Endothelial cell of umbilical vein (primary cell): Measurements from ENCODE around the gene NLGN1. TPM values are rescaled to one million over a fixed set of nuclear protein-coding genes. Genes with fewer than 3 reads are reported as not detected.
"Not testable (repeated sequence)": the region's sequence is repeated elsewhere in the genome, so short reads cannot be mapped to it uniquely, and the experiment has no call there.

Source experiments
- BruUV-seq: library from RNA; stranded (reverse); fragments of 400-500 nt; replicated peaks from 2 replicates; lab custom pipeline; 2021; lab: Mats Ljungman, UMichigan
- CTCF ChIA-PET: fragments of 300-600, 350-600 bp; sonication (Branson Sonifier 250); formaldehyde crosslinking; loops from one replicate; lab custom pipeline; 2021; ENCODE audit warnings: antibody characterized with exemption, inconsistent platforms; lab: Charles Lee
- POLR2A ChIA-PET: fragments of 300-600, 350-600 bp; sonication (Branson Sonifier 250); formaldehyde crosslinking; loops from one replicate; lab custom pipeline; 2021; ENCODE audit warnings: antibody characterized with exemption, inconsistent platforms; lab: Charles Lee
- DNase-seq: peaks from one replicate; pipeline ENCODE4 v3.0.0-alpha.2; 2011; ENCODE audit warnings: low read depth, low spot score
- FAIRE-seq: peaks from 2 replicates; lab custom pipeline; 2011; peaks lifted over from hg19 to GRCh38; lab: Jason Lieb, UNC
- H2AFZ ChIP-seq: 2 replicates; pipeline ENCODE4 v1.6.0; 2012; ENCODE audit warnings: low read depth, low read length, control low read depth, inconsistent platforms
- H3K27ac ChIP-seq: 2 replicates; pipeline ENCODE4 v1.5.1; 2011; ENCODE audit warnings: low read depth, mild to moderate bottlenecking, control low read depth, low read length, moderate library complexity; ENCODE audit not compliant: insufficient read depth
- H3K27me3 ChIP-seq, 2 experiments: 2 replicates each; pipeline versions ENCODE4 v1.6.0 to v1.6.1; 2011; ENCODE audit warnings: low read length in 2 of 2, mixed read lengths in 1 of 2; ENCODE audit not compliant: control insufficient read depth in 2 of 2, insufficient read depth in 2 of 2
- H3K36me3 ChIP-seq, 2 experiments: 2 replicates in 1 of 2; 3 replicates in 1 of 2; pipeline ENCODE4 v1.5.1; 2011; ENCODE audit warnings: low read length in 2 of 2, mild to moderate bottlenecking in 1 of 2, moderate library complexity in 1 of 2; ENCODE audit not compliant: control insufficient read depth in 2 of 2, insufficient read depth in 2 of 2; ENCODE audit errors: extremely low read depth in 1 of 2
- H3K4me1 ChIP-seq: 3 replicates; pipeline ENCODE4 v1.5.1; 2011; ENCODE audit warnings: mild to moderate bottlenecking, low read length; ENCODE audit not compliant: control insufficient read depth, insufficient read depth; ENCODE audit errors: extremely low read depth
- H3K4me2 ChIP-seq: 2 replicates; pipeline ENCODE4 v1.6.1; 2011; ENCODE audit warnings: low read length, control low read depth, mixed read lengths; ENCODE audit not compliant: insufficient read depth
- H3K4me3 ChIP-seq, 3 experiments: fragments of 200-600 bp in 1 of 3; sonication (generic), shearing (Covaris generic) in 1 of 3; replicated peaks in 1 of 3; 2 replicates each; pipeline ENCODE4 v1.5.1; 2011 to 2016; ENCODE audit warnings: control low read depth in 3 of 3, low read length in 3 of 3, mild to moderate bottlenecking in 2 of 3, inconsistent platforms in 1 of 3, low read depth in 1 of 3, moderate library complexity in 1 of 3; ENCODE audit not compliant: insufficient read depth in 1 of 3
- H3K79me2 ChIP-seq: 2 replicates; pipeline ENCODE4 v1.6.0; 2012; ENCODE audit warnings: low read length, inconsistent platforms; ENCODE audit not compliant: control insufficient read depth, insufficient read depth
- H3K9ac ChIP-seq: replicated peaks from 2 replicates; pipeline ENCODE3; 2011; ENCODE audit warnings: low read length, control low read depth; ENCODE audit not compliant: insufficient read depth; ENCODE audit errors: extremely low read depth
- H3K9me1 ChIP-seq: replicated peaks from 3 replicates; pipeline ENCODE4 v1.6.0; 2011; ENCODE audit warnings: mild to moderate bottlenecking, low read length; ENCODE audit not compliant: control insufficient read depth, insufficient read depth; ENCODE audit errors: extremely low read depth
- H3K9me3 ChIP-seq: replicated peaks from 2 replicates; pipeline ENCODE4 v1.5.1; 2012; ENCODE audit warnings: low read length, inconsistent platforms; ENCODE audit not compliant: control insufficient read depth, insufficient read depth
- H4K20me1 ChIP-seq: replicated peaks from 2 replicates; pipeline ENCODE3; 2011; ENCODE audit warnings: mild to moderate bottlenecking, low read length; ENCODE audit not compliant: control insufficient read depth, insufficient read depth; ENCODE audit errors: extremely low read depth
- CTCF ChIP-seq, 2 donors: IDR thresholded peaks; 1 replicate in 1 of 2; 2 replicates in 1 of 2; pipeline ENCODE4 v1.5.1; 2011; ENCODE audit warnings: low read length in 2 of 2, mild to moderate bottlenecking in 2 of 2, moderate library complexity in 2 of 2, control low read depth in 1 of 2, inconsistent platforms in 1 of 2, low read depth in 1 of 2; ENCODE audit not compliant: insufficient read depth in 1 of 2; ENCODE audit errors: extremely low read depth in 1 of 2
- EZH2 ChIP-seq: IDR thresholded peaks from 2 replicates; pipeline ENCODE4 v1.6.1; 2012; ENCODE audit warnings: borderline replicate concordance, low read depth, mild to moderate bottlenecking, moderate library complexity, low read length, inconsistent platforms; ENCODE audit not compliant: severe bottlenecking
- FOS ChIP-seq: IDR thresholded peaks from 2 replicates; pipeline ENCODE4 v1.6.1; 2011; ENCODE audit warnings: mild to moderate bottlenecking, low read length, moderate library complexity, borderline replicate concordance; ENCODE audit not compliant: insufficient read depth
- GATA2 ChIP-seq: IDR thresholded peaks from 2 replicates; pipeline ENCODE4 v1.7.0; 2011; ENCODE audit warnings: low read depth, mild to moderate bottlenecking, moderate library complexity, mixed read lengths, low read length; ENCODE audit not compliant: insufficient read length, insufficient read depth
- JUN ChIP-seq: IDR thresholded peaks from 2 replicates; pipeline ENCODE4 v1.6.1; 2011; ENCODE audit warnings: borderline replicate concordance, low read depth; ENCODE audit not compliant: insufficient read length, insufficient read depth
- MAX ChIP-seq: IDR thresholded peaks from 2 replicates; pipeline ENCODE4 v1.6.1; 2011; ENCODE audit not compliant: insufficient read depth, insufficient read length
- MYC ChIP-seq: IDR thresholded peaks from one replicate; pipeline ENCODE4 v1.6.1; 2011; ENCODE audit warnings: mild to moderate bottlenecking, low read depth, low read length
- POLR2A ChIP-seq: IDR thresholded peaks from 2 replicates; pipeline ENCODE4 v1.6.1; 2012; ENCODE audit warnings: low read depth, mild to moderate bottlenecking, control low read depth, low read length
- POLR2AphosphoS5 ChIP-seq: IDR thresholded peaks from 2 replicates; pipeline ENCODE4 v1.6.1; 2012; ENCODE audit warnings: low read depth, mild to moderate bottlenecking, control low read depth, low read length, moderate library complexity; ENCODE audit not compliant: insufficient read depth
- dilution Hi-C: fragments of 300-500 bp; cut with MboI; formaldehyde crosslinking; loops from one replicate; pipeline ENCODE4 v1.15.0; 2019; ENCODE audit warnings: low sequenced_read_pairs; ENCODE audit not compliant: extremely low pct_ligation_motif_present
- intact Hi-C: fragments of 100-400 bp; cut with micrococcal nuclease; formaldehyde crosslinking; loops from one replicate; pipeline ENCODE4 v1.10.0; 2022
- polyA plus RNA-seq, 4 experiments: library from polyadenylated mRNA; depleted of rRNA in 3 of 4; stranded (reverse) in 3 of 4; unstranded in 1 of 4; fragments of >200 nt; gene quantifications; 2 replicates each; pipeline versions ENCODE4 v1.2.1 to v1.2.3, GENCODE V29; 2011 to 2012; ENCODE audit warnings: missing spikeins in 1 of 4
- total RNA-seq: library from RNA; stranded (reverse); gene quantifications from 2 replicates; pipeline ENCODE4 v1.2.3, GENCODE V29; 2021

The NLGN1 gene
- total and polyA plus RNA-seq, 2 donors (not counting 3 experiments of a cell fraction or from before 2014, with no cell fraction given): 7.9 to 16.3 TPM

- Histone ChIP-seq H3K4me3 (no peak overlapping the region), H3K27ac (no peak overlapping the region), H3K9ac (no peak overlapping the region), H4K20me1 (no peaks in the 10 kb centered on the region), H3K4me2 (no peak overlapping the region), H2AFZ (no peak overlapping the region), H3K27me3 (no peaks in the 10 kb centered on the region), H3K9me3 (no peaks in the 10 kb centered on the region), H3K79me2 (no peaks in the 10 kb centered on the region), H3K4me1 (no peaks in the 10 kb centered on the region), H3K36me3 (no peaks in the 10 kb centered on the region), H3K9me1 (no peaks in the 10 kb centered on the region)
- dilution Hi-C loops: no loop called here
- no peak for DNase-seq
- FAIRE-seq: no peak
- intact Hi-C loops: no loop called here
- ChIA-PET POLR2A (no interaction called here), CTCF (no interaction called here)
- TF ChIP-seq GATA2 (no peak), MAX (no peak), MYC (no peak), CTCF (IDR thresholded peaks at IDR 0.05; ENCODE audit: extremely low read depth in 1 of 2, insufficient read depth in 1 of 2, low read depth in 1 of 2, low read length in 2 of 2) (no peak), POLR2AphosphoS5 (no peak), FOS (no peak), EZH2 (no peak), POLR2A (no peak), JUN (no peak)
- BruUV-seq: no TSS peak
Measured at GRCh38 chr3:174229916-174230315, 832.4 kb downstream of the NLGN1 start.

- H3K27ac ChIP-seq, DNase-seq, BruUV-seq, H3K27me3 ChIP-seq, POLR2A ChIA-PET, H3K9me3 ChIP-seq, H3K9ac ChIP-seq, H3K79me2 ChIP-seq, dilution Hi-C loops, H3K4me1 ChIP-seq, H4K20me1 ChIP-seq, H3K36me3 ChIP-seq, H3K4me2 ChIP-seq, FAIRE-seq, H3K9me1 ChIP-seq, H3K4me3 ChIP-seq, CTCF ChIA-PET, H2AFZ ChIP-seq, intact Hi-C loops: not testable (repeated sequence)
Measured at GRCh38 chr3:174232028-174232657, 834.6 kb downstream of the NLGN1 start.
